ENCODE measurements around the gene TBC1D2B.

The TBC1D2B gene

GRCh38 chr15:78034495-78035191 lies 42.9 kb downstream of the TBC1D2B start:
- peak; percentile 67 to 76 for DNase-seq (ENCODE audit: low read depth in 2 of 2)

- DNase-seq (ENCODE audit: low read depth in 2 of 2), result no peak
Measured at GRCh38 chr15:78033864-78034263, 43.6 kb downstream of the TBC1D2B start.

- DNase-seq (ENCODE audit: low read depth in 2 of 2), result no peak
Measured at GRCh38 chr15:78032671-78033070, 44.8 kb downstream of the TBC1D2B start.

- DNase-seq (ENCODE audit: low read depth in 2 of 2), result no peak
Measured at GRCh38 chr15:78024883-78025282, 52.6 kb downstream of the TBC1D2B start.

GRCh38 chr15:78024519-78024870 lies 53.0 kb downstream of the TBC1D2B start:
- DNase-seq (ENCODE audit: low read depth in 2 of 2), result no peak

GRCh38 chr15:78023865-78024518 lies 53.5 kb downstream of the TBC1D2B start:
- DNase-seq (ENCODE audit: low read depth in 2 of 2), result no peak

- no peak for DNase-seq (ENCODE audit: low read depth in 2 of 2)
Measured at GRCh38 chr15:78023081-78023665, 54.3 kb downstream of the TBC1D2B start.

GRCh38 chr15:78021761-78022160 lies 55.8 kb downstream of the TBC1D2B start:
- no peak for DNase-seq (ENCODE audit: low read depth in 2 of 2)

GRCh38 chr15:78020007-78020406 lies 57.5 kb downstream of the TBC1D2B start:
- no peak for DNase-seq (ENCODE audit: low read depth in 2 of 2)

- no peak for DNase-seq (ENCODE audit: low read depth in 2 of 2)
Measured at GRCh38 chr15:78018946-78019644, 58.4 kb downstream of the TBC1D2B start.

- DNase-seq (ENCODE audit: low read depth in 2 of 2), result no peak
Measured at GRCh38 chr15:78018445-78018844, 59.1 kb downstream of the TBC1D2B start.

GRCh38 chr15:78016860-78017259 lies 60.7 kb downstream of the TBC1D2B start:
- no peak for DNase-seq (ENCODE audit: low read depth in 2 of 2)

GRCh38 chr15:78012643-78013077 lies 64.9 kb downstream of the TBC1D2B start:
- DNase-seq (ENCODE audit: low read depth in 2 of 2), result no peak

GRCh38 chr15:78010067-78010466 lies 67.4 kb downstream of the TBC1D2B start:
- DNase-seq (ENCODE audit: low read depth in 2 of 2), result no peak

- no peak for DNase-seq (ENCODE audit: low read depth in 2 of 2)
Measured at GRCh38 chr15:78007964-78008886, 69.3 kb downstream of the TBC1D2B start.

- DNase-seq (ENCODE audit: low read depth in 2 of 2), result no peak
Measured at GRCh38 chr15:78007211-78007931, 70.1 kb downstream of the TBC1D2B start.

GRCh38 chr15:78006567-78007205 lies 70.8 kb downstream of the TBC1D2B start:
- no peak for DNase-seq (ENCODE audit: low read depth in 2 of 2)

GRCh38 chr15:78004919-78005634 lies 72.4 kb downstream of the TBC1D2B start:
- DNase-seq (ENCODE audit: low read depth in 2 of 2), result no peak

- DNase-seq (ENCODE audit: low read depth in 2 of 2), result no peak
Measured at GRCh38 chr15:78004222-78004727, 73.2 kb downstream of the TBC1D2B start.

Measured in stimulated activated CD4-positive, alpha-beta T cell treated with anti-CD3 and anti-CD28 coated beads, Interleukin-12 subunit alpha, Interleukin-12 subunit beta, amount 100 ng/mL, for 24 hours (primary cell).